A549 (cell line): Measurements from ENCODE around the gene HBE1. TPM values are rescaled to one million over a fixed set of nuclear protein-coding genes. Genes with fewer than 3 reads are reported as not detected.
"Not testable (repeated sequence)": the region's sequence is repeated elsewhere in the genome, so short reads cannot be mapped to it uniquely, and the experiment has no call there.

ENCODE experiments used
- ATAC-seq, 2 experiments: fragments of 200-7000 bp in 1 of 2; fragments of >200 bp in 1 of 2; cut with Nextera tagmentation in 1 of 2; cut with Tn5 transposase in 1 of 2; 3 replicates each; pipeline versions ENCODE4 v1.8.0 to v1.9.1; 2018 to 2020; ENCODE audit warnings: mild to moderate bottlenecking in 1 of 2, moderate library complexity in 1 of 2
- CTCF ChIA-PET: fragments of 300-600 bp; sonication (Branson Sonifier 250); formaldehyde crosslinking; extraction: SDS; loops from one replicate; lab custom pipeline; 2021; ENCODE audit warnings: antibody characterized with exemption, inconsistent platforms; lab: Yijun Ruan, JAX
- POLR2A ChIA-PET: fragments of 350-600 bp; formaldehyde crosslinking; extraction: SDS; loops from one replicate; lab custom pipeline; 2021; ENCODE audit warnings: antibody characterized with exemption, inconsistent platforms; lab: Yijun Ruan, JAX
- DNase-seq, 2 experiments: peaks; one replicate each; pipeline versions ENCODE4 v3.0.0 to v3.0.0-alpha.2; 2011 to 2016; ENCODE audit warnings: low read depth in 1 of 2, low spot score in 1 of 2
- FAIRE-seq: peaks from 2 replicates; lab custom pipeline; 2011; peaks lifted over from hg19 to GRCh38; lab: Jason Lieb, UNC
- H3K27ac ChIP-seq, 2 experiments: fragments of >200 bp; sonication (Bioruptor Twin); formaldehyde crosslinking; 3 replicates each; pipeline ENCODE4 v1.5.1; 2016 to 2017
- H3K4me1 ChIP-seq: fragments of >200 bp; sonication (Bioruptor Twin); formaldehyde crosslinking; 3 replicates; pipeline ENCODE4 v1.6.1; 2016
- H3K4me2 ChIP-seq: fragments of >200 bp; sonication (Bioruptor Twin); formaldehyde crosslinking; 3 replicates; pipeline ENCODE4 v1.6.1; 2016
- H3K4me3 ChIP-seq: fragments of >200 bp; sonication (Bioruptor Twin); formaldehyde crosslinking; 3 replicates; pipeline ENCODE4 v1.5.1; 2016
- H3K9me3 ChIP-seq: fragments of >200 bp; sonication (Bioruptor Twin); formaldehyde crosslinking; 3 replicates; pipeline ENCODE4 v1.6.1; 2016
- CTCF ChIP-seq: fragments of >200 bp; sonication (Bioruptor Twin); formaldehyde crosslinking; IDR thresholded peaks from 3 replicates; pipeline ENCODE4 v1.5.1; 2016
- E2F6 ChIP-seq: IDR thresholded peaks from 2 replicates; pipeline ENCODE4 v1.6.1; 2012; ENCODE audit warnings: low read depth, borderline replicate concordance
- EHMT2 ChIP-seq: fragments of 200-600 bp; sonication (generic); IDR thresholded peaks from 2 replicates; pipeline ENCODE4 v1.6.1; 2016; ENCODE audit warnings: antibody characterized with exemption, low read depth, mild to moderate bottlenecking, moderate library complexity
- ELK1 ChIP-seq: fragments of 150-350 bp; IDR thresholded peaks from 2 replicates; pipeline ENCODE4 v1.6.1; 2014; ENCODE audit warnings: low read depth, mild to moderate bottlenecking, low read length
- FOSL2 ChIP-seq, 2 experiments: fragments of 450-650 bp in 1 of 2; fragments of >200 bp in 1 of 2; sonication (Bioruptor Twin) in 1 of 2; formaldehyde crosslinking; IDR thresholded peaks; 2 replicates each; pipeline versions ENCODE4 v1.5.0 to v1.6.1; 2016 to 2020; ENCODE audit warnings: mild to moderate bottlenecking in 1 of 2, moderate library complexity in 1 of 2
- FOXS1 ChIP-seq: fragments of 250-450 bp; sonication (Bioruptor Pico); IDR thresholded peaks from 2 replicates; pipeline ENCODE4 v1.5.0; 2020; ENCODE audit warnings: mild to moderate bottlenecking, moderate library complexity
- HDAC2 ChIP-seq: fragments of 200-600 bp; sonication (generic); IDR thresholded peaks from 2 replicates; pipeline ENCODE4 v1.6.1; 2016
- HEYL ChIP-seq: fragments of 250-450 bp; sonication (Bioruptor Pico); IDR thresholded peaks from 2 replicates; pipeline ENCODE4 v1.8.0; 2021; ENCODE audit warnings: mild to moderate bottlenecking, moderate library complexity
- HMGXB4 ChIP-seq: fragments of 250-450 bp; sonication (Bioruptor Pico); IDR thresholded peaks from 2 replicates; pipeline ENCODE4 v1.5.0; 2021; ENCODE audit warnings: mild to moderate bottlenecking, moderate library complexity, borderline replicate concordance
- MAZ ChIP-seq: fragments of 150-350 bp; IDR thresholded peaks from 2 replicates; pipeline ENCODE4 v1.6.1; 2014; ENCODE audit warnings: antibody characterized with exemption, low read depth, low read length, borderline replicate concordance
- MYC ChIP-seq: IDR thresholded peaks from 2 replicates; pipeline ENCODE4 v1.6.1; 2012; ENCODE audit warnings: mild to moderate bottlenecking, inconsistent platforms, low read length, improper control_type of control experiment, borderline replicate concordance
- NPAS2 ChIP-seq: fragments of 250-450 bp; sonication (Bioruptor Pico); IDR thresholded peaks from 2 replicates; pipeline ENCODE4 v1.8.0; 2022; ENCODE audit warnings: mild to moderate bottlenecking, moderate library complexity, borderline replicate concordance
- NR3C1 ChIP-seq: fragments of >200 bp; sonication (Bioruptor Twin); formaldehyde crosslinking; IDR thresholded peaks from 3 replicates; pipeline ENCODE4 v1.6.1; 2017
- PBX3 ChIP-seq: IDR thresholded peaks from 2 replicates; pipeline ENCODE4 v1.6.1; 2012
- POLR2A ChIP-seq: IDR thresholded peaks from 2 replicates; pipeline ENCODE4 v1.6.1; 2012; ENCODE audit warnings: mild to moderate bottlenecking, low read length
- RARB ChIP-seq: fragments of 250-450 bp; sonication (Bioruptor Pico); IDR thresholded peaks from 2 replicates; pipeline ENCODE4 v1.8.0; 2021; ENCODE audit warnings: mild to moderate bottlenecking, moderate library complexity
- SMC3 ChIP-seq: fragments of >200 bp; sonication (Bioruptor Twin); formaldehyde crosslinking; IDR thresholded peaks from 3 replicates; pipeline ENCODE4 v1.6.1; 2018; ENCODE audit warnings: inconsistent platforms
- TFCP2L1 ChIP-seq: fragments of 250-450 bp; sonication (Bioruptor Pico); IDR thresholded peaks from 2 replicates; pipeline ENCODE4 v1.5.0; 2021; ENCODE audit warnings: mild to moderate bottlenecking
- USF2 ChIP-seq: fragments of 450-650 bp; IDR thresholded peaks from 2 replicates; pipeline ENCODE4 v1.6.1; 2014; ENCODE audit warnings: antibody characterized with exemption
- ZFP36 ChIP-seq: fragments of 450-650 bp; IDR thresholded peaks from 2 replicates; pipeline ENCODE4 v1.6.1; 2014; ENCODE audit warnings: borderline replicate concordance; ENCODE audit not compliant: partially characterized antibody
- ZNF302 ChIP-seq: fragments of 250-450 bp; sonication (Bioruptor Pico); IDR thresholded peaks from 2 replicates; pipeline ENCODE4 v1.9.0; 2021; ENCODE audit warnings: inconsistent platforms, mild to moderate bottlenecking, moderate library complexity
- ZSCAN20 ChIP-seq: fragments of 250-450 bp; sonication (Bioruptor Pico); IDR thresholded peaks from 2 replicates; pipeline ENCODE4 v1.8.0; 2022; ENCODE audit warnings: mild to moderate bottlenecking, moderate library complexity
- WGBS: methylation state at CpG from one replicate; pipeline ENCODE4 v1.1.6; 2017; ENCODE audit errors: missing lambda C conversion rate; 5-methylcytosine and 5-hydroxymethylcytosine counted together
- polyA plus RNA-seq, 4 experiments: library from polyadenylated mRNA; depleted of rRNA in 3 of 4; stranded (reverse); fragments of >200 nt; fragmentation: RNase III in 1 of 4; extraction: RNeasy Plus Mini Kit Qiagen cat#74134 plus additional on column Dnase treatment in 1 of 4; gene quantifications; 2 replicates in 3 of 4; 3 replicates in 1 of 4; pipeline ENCODE4 v1.2.3, GENCODE V29; 2011 to 2017

Gene HBE1
- polyA plus RNA-seq, 2 of the 4 experiments (the other 2 are of a cell fraction), result 0.32 TPM; not detected in 1

GRCh38 chr11:5251746-5252145, 18.0 kb downstream of the HBE1 start:
- H3K4me2 ChIP-seq, result no peak overlapping the region
- H3K4me1 ChIP-seq, result no peaks in the 10 kb centered on the region
- FAIRE-seq, result no peak
- H3K4me3 ChIP-seq, result no peak overlapping the region
- POLR2A ChIA-PET, result no interaction called here
- CTCF ChIA-PET, result no interaction called here
- no peaks in the 10 kb centered on the region for H3K9me3 ChIP-seq
- no peak overlapping the region for H3K27ac ChIP-seq
- WGBS, result 2% methylated on average over 2 of the region's 2 CpGs
- no peak for DNase-seq
- ATAC-seq, result no peak
- TF ChIP-seq FOSL2 (IDR thresholded peaks at IDR 0.05), result no peak
- TF ChIP-seq FOSL2 (CRISPR knock-in tag; IDR thresholded peaks at IDR 0.05), result no peak
- TF ChIP-seq ELK1, result no peak
- no peak for TF ChIP-seq NR3C1
- no peak for TF ChIP-seq E2F6
- no peak for TF ChIP-seq HMGXB4 (CRISPR knock-in tag)
- TF ChIP-seq, all 56 proteins: peak for 0

GRCh38 chr11:5250543-5251204, 19.1 kb downstream of the HBE1 start:
- DNase-seq, result no peak
- POLR2A ChIA-PET, result no interaction called here
- Histone ChIP-seq H3K9me3 (no peaks in the 10 kb centered on the region), H3K4me3 (no peak overlapping the region), H3K27ac (no peak overlapping the region), H3K4me2 (no peak overlapping the region), H3K4me1 (no peaks in the 10 kb centered on the region)
- TF ChIP-seq USF2, result no peak
- no peak for TF ChIP-seq HEYL (CRISPR knock-in tag)
- TF ChIP-seq HMGXB4 (CRISPR knock-in tag), result no peak
- TF ChIP-seq ZFP36, result no peak
- no peak for TF ChIP-seq EHMT2
- TF ChIP-seq NPAS2 (CRISPR knock-in tag), result no peak
- no peak for TF ChIP-seq ZNF302 (CRISPR knock-in tag)
- no peak for TF ChIP-seq SMC3
- no peak for TF ChIP-seq PBX3
- no peak for TF ChIP-seq POLR2A
- no peak for TF ChIP-seq CTCF
- no peak for TF ChIP-seq ZSCAN20
- no peak for TF ChIP-seq FOXS1 (CRISPR knock-in tag)
- no peak for TF ChIP-seq ELK1
- no peak for TF ChIP-seq HDAC2
- TF ChIP-seq TFCP2L1 (CRISPR knock-in tag), result no peak
- TF ChIP-seq MAZ, result no peak
- no peak for TF ChIP-seq RARB (CRISPR knock-in tag)
- TF ChIP-seq MYC, result no peak
- no peak for ATAC-seq
- 67% methylated on average over 4 of the region's 4 CpGs for WGBS
- CTCF ChIA-PET, result interaction anchor here (0.6 kb wide), 1 partner anchor 21 kb away, joined by 4 read pairs; no protein-coding TSS in a partner anchor
- no peak for FAIRE-seq

- WGBS, result 19% methylated on average over 4 of the region's 9 CpGs
- POLR2A ChIA-PET, result not testable (repeated sequence)
Observed at GRCh38 chr11:5249807-5250396, 19.8 kb downstream of the HBE1 start, which contains the start of gene HBG1. TSS of gene HBG1 (minus strand) at chr11:5249857. CDS start at chr11:5249804, 53 bp downstream.

More at GRCh38 chr11:5249807-5250396, 19.8 kb downstream of the HBE1 start, which contains the start of gene HBG1:
- H3K4me3 ChIP-seq, FAIRE-seq, ATAC-seq, H3K27ac ChIP-seq, H3K4me2 ChIP-seq, H3K4me1 ChIP-seq, CTCF ChIA-PET, DNase-seq, H3K9me3 ChIP-seq: not testable (repeated sequence)
